ENCODE measurements around the gene FDX2. TPM values are rescaled to one million over a fixed set of nuclear protein-coding genes. Genes with fewer than 3 reads are reported as not detected.
A peak's percentile ranks its signal among the peaks of the same experiment; 100 is the strongest.

Gene FDX2
- total and polyA plus RNA-seq, 2 experiments from 2014 or later = 28.9 to 70.9 TPM

- no peaks in the 10 kb centered on the region for H3K27me3 ChIP-seq
Observed at GRCh38 chr19:10317045-10317856, 1.4 kb upstream of the FDX2 start.

GRCh38 chr19:10316229-10317044 lies 622 bp upstream of the FDX2 start:
- H3K36me3 ChIP-seq = peaks cover 24% of the 10 kb centered on the region
- H3K27ac ChIP-seq = peak overlapping the region; percentile 67
- DNase-seq (ENCODE audit: low read depth in 1 of 2, low spot score in 1 of 2) = no peak
- no peak for TF ChIP-seq CTCF (IDR thresholded peaks at IDR 0.05; ENCODE audit: low read depth, low read length)
- H3K9me3 ChIP-seq (ENCODE audit: low read depth) = no peaks in the 10 kb centered on the region
- no peaks in the 10 kb centered on the region for H3K27me3 ChIP-seq
- peaks cover 11% of the 10 kb centered on the region for H3K4me1 ChIP-seq (ENCODE audit: low read depth)
- peak overlapping the region; percentile 86 for H3K4me3 ChIP-seq

More at GRCh38 chr19:10317045-10317856, 1.4 kb upstream of the FDX2 start:
- H3K4me3 ChIP-seq = no peak overlapping the region
- H3K27ac ChIP-seq = no peak overlapping the region
- no peak for TF ChIP-seq CTCF (IDR thresholded peaks at IDR 0.05; ENCODE audit: low read depth, low read length)
- H3K9me3 ChIP-seq (ENCODE audit: low read depth) = no peaks in the 10 kb centered on the region
- peaks cover 11% of the 10 kb centered on the region for H3K4me1 ChIP-seq (ENCODE audit: low read depth)
- peaks cover 32% of the 10 kb centered on the region for H3K36me3 ChIP-seq
- no peak for DNase-seq (ENCODE audit: low read depth in 1 of 2, low spot score in 1 of 2)

GRCh38 chr19:10309423-10309822 lies 6.4 kb downstream of the FDX2 start, which contains the start of gene ZGLP1:
Gene ZGLP1 (minus strand): TSS chr19:10309815.
- no peaks in the 10 kb centered on the region for H3K4me1 ChIP-seq (ENCODE audit: low read depth)
- no peak within 1 kb of the TSS for H3K4me3 ChIP-seq
- DNase-seq (ENCODE audit: low read depth in 1 of 2, low spot score in 1 of 2) = no peak
- H3K9me3 ChIP-seq (ENCODE audit: low read depth) = no peaks in the 10 kb centered on the region
- no peak within 1 kb of the TSS for H3K27ac ChIP-seq
- TF ChIP-seq CTCF (IDR thresholded peaks at IDR 0.05; ENCODE audit: low read depth, low read length) = no peak
- no peaks in the 10 kb centered on the region for H3K36me3 ChIP-seq
- H3K27me3 ChIP-seq = no peaks in the 10 kb centered on the region

- Histone ChIP-seq H3K9me3 (ENCODE audit: low read depth) (no peaks in the 10 kb centered on the region), H3K27ac (no peak overlapping the region), H3K4me1 (ENCODE audit: low read depth) (no peaks in the 10 kb centered on the region), H3K4me3 (no peak overlapping the region), H3K36me3 (no peaks in the 10 kb centered on the region), H3K27me3 (no peaks in the 10 kb centered on the region)
- no peak for TF ChIP-seq CTCF (IDR thresholded peaks at IDR 0.05; ENCODE audit: low read depth, low read length)
- DNase-seq (ENCODE audit: low read depth in 1 of 2, low spot score in 1 of 2) = no peak
Observed at GRCh38 chr19:10306327-10306726, 9.5 kb downstream of the FDX2 start.

- Histone ChIP-seq H3K9me3 (ENCODE audit: low read depth) (no peaks in the 10 kb centered on the region), H3K27me3 (no peaks in the 10 kb centered on the region), H3K27ac (no peak overlapping the region), H3K36me3 (no peaks in the 10 kb centered on the region), H3K4me3 (no peak overlapping the region), H3K4me1 (ENCODE audit: low read depth) (no peaks in the 10 kb centered on the region)
- no peak for TF ChIP-seq CTCF (IDR thresholded peaks at IDR 0.05; ENCODE audit: low read depth, low read length)
- peak in 1 of 2 donors; percentile 47 for DNase-seq (ENCODE audit: low read depth in 1 of 2, low spot score in 1 of 2)
Observed at GRCh38 chr19:10305139-10305806, 10.5 kb downstream of the FDX2 start.

Data from cardiac muscle cell (in vitro differentiated cells and primary cell).